ENCODE data around the gene UGT1A7.
"Not testable (repeated sequence)": the region's sequence is repeated elsewhere in the genome, so short reads cannot be mapped to it uniquely, and the experiment has no call there.

UGT1A7 gene

DNA sequence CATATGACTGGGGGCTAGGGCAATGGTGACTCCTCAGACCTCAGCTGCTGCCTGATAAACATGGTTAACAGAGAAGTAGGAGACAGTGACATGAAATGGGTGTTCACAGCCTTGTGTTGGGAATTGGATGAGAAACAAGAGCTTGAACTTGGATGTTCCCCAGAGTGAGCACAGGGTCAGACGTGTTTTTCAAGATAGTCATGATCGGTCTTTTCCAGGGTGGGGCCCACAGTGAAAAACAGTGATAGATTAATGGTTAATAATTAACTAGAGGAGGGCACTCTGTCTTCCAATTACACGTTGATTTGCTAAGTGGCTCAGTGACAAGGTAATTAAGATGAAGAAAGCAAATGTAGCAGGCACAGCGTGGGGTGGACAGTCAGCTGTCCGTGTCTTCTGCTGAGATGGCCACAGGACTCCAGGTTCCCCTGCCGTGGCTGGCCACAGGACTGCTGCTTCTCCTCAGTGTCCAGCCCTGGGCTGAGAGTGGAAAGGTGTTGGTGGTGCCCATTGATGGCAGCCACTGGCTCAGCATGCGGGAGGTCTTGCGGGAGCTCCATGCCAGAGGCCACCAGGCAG, 47.1 kb downstream of the UGT1A7 start, which contains the start of gene UGT1A3:
Gene UGT1A3, plus strand, starts transcription at position 320 of the 579 bp plus-strand sequence. Its CDS starts 85 bp downstream, at position 405.
- TF ChIP-seq, protein P1, sequence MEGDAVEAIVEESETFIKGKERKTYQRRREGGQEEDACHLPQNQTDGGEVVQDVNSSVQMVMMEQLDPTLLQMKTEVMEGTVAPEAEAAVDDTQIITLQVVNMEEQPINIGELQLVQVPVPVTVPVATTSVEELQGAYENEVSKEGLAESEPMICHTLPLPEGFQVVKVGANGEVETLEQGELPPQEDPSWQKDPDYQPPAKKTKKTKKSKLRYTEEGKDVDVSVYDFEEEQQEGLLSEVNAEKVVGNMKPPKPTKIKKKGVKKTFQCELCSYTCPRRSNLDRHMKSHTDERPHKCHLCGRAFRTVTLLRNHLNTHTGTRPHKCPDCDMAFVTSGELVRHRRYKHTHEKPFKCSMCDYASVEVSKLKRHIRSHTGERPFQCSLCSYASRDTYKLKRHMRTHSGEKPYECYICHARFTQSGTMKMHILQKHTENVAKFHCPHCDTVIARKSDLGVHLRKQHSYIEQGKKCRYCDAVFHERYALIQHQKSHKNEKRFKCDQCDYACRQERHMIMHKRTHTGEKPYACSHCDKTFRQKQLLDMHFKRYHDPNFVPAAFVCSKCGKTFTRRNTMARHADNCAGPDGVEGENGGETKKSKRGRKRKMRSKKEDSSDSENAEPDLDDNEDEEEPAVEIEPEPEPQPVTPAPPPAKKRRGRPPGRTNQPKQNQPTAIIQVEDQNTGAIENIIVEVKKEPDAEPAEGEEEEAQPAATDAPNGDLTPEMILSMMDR (conservative IDR thresholded peaks at IDR 0.05; ENCODE audit: control insufficient read depth, insufficient read depth, low read depth, low read length) = no peak
- no peak for DNase-seq (ENCODE audit: low read depth)
- H3K4me3 ChIP-seq (ENCODE audit: control insufficient read depth, low read depth, low read length) = no peak within 1 kb of the TSS

DNA sequence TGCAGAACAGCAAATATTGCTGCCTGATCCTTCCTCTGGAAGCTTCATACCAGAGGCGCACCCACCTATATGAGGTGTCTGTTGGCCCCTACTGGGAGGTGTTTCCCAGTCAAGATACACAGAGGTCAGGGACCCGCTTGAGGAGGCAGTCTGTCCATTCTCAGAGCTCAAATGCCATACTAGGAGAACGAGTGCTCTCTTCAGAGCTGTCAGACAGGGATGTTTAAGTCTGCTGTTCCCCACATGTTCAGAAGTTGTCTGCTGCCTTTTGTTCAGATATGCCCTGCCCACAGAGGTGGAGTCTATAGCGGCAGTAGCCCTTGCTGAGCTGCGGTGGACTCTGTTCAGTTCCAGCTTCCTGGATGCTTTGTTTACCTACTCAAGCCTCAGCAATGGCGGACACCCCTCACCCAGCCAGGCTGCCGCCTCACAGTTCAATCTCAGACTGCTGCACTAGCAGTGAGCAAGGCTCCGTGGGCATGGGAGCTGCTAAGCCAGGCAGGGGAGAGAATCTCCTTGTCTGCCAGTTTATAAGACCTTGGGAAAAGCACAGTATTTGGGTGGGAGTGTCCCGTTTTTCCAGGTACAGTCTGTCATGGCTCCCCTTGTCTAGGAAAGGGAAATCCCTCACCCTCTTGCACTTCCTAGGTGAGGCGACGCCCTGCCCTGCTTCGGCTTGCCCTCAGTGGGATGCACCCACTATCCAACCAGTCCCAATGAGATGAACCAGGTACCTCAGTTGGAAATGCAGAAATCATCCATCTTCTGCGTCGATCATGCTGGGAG, 55.4 kb downstream of the UGT1A7 start:
- DNase-seq (ENCODE audit: low read depth); H3K4me3 ChIP-seq (ENCODE audit: control insufficient read depth, low read depth, low read length): not testable (repeated sequence)

DNA sequence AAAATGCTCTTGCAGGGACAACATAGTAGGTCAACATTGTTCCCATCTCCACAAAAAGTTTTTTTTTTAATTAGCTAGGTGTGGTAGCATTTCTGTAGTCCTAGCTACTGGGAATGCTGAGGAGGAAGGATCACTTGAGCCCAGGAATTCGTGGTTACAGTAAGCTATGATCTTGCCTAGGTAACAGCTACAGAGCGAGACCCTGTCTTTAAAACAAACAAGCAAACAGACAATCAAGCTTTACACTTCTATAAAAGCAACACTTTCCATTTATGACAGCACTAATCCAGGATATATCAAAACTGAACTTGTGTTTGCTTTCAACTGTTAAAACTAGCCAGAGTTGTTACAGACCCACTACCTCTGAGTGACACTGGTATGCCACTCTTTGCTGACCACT, 59.2 kb downstream of the UGT1A7 start:
- no peak for DNase-seq (ENCODE audit: low read depth)
- no peak overlapping the region for H3K4me3 ChIP-seq (ENCODE audit: control insufficient read depth, low read depth, low read length)
- TF ChIP-seq, protein P1 (conservative IDR thresholded peaks at IDR 0.05; ENCODE audit: control insufficient read depth, insufficient read depth, low read depth, low read length) = no peak

DNA sequence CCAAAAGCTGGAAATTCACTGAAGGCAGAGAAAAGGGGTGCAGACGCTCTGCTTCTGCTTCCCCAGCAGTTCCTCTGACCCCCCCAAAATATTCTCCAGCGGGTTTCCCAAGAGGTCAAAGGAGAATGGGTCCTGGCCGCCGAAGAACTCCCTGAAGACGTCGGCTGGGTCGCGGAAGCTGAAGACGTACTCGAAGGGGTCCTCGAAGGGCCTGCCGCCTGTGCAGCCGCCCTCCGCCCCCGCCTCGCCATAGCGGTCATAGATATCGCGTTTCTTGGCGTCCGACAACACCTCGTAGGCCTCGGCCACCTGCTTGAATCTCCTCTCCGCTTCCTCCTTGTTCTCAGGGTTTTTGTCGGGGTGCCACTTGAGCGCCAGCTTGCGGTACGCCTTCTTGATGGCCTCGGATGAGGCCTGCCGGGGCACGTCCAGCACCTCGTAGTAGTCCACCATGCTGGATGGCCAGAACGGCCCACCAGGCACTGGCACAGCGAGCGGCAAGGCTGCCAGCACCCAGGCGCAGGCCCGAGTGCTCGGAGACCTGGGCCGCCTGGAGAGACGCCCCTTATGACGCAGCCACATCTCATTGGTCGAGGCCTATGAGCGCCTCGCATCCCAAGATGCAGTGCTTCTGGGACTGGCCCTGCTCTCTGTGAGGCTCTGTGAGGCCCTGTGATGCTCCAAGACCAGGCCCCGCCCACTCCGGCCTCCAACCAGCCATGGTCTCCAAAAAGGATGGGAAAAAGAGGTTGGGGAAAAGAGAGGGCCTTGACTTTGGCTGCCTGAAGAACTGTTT, 62.0 kb downstream of the UGT1A7 start:
- no peak for DNase-seq (ENCODE audit: low read depth)
- no peak overlapping the region for H3K4me3 ChIP-seq (ENCODE audit: control insufficient read depth, low read depth, low read length)
- TF ChIP-seq, protein P1 (conservative IDR thresholded peaks at IDR 0.05; ENCODE audit: control insufficient read depth, insufficient read depth, low read depth, low read length) = no peak

DNA sequence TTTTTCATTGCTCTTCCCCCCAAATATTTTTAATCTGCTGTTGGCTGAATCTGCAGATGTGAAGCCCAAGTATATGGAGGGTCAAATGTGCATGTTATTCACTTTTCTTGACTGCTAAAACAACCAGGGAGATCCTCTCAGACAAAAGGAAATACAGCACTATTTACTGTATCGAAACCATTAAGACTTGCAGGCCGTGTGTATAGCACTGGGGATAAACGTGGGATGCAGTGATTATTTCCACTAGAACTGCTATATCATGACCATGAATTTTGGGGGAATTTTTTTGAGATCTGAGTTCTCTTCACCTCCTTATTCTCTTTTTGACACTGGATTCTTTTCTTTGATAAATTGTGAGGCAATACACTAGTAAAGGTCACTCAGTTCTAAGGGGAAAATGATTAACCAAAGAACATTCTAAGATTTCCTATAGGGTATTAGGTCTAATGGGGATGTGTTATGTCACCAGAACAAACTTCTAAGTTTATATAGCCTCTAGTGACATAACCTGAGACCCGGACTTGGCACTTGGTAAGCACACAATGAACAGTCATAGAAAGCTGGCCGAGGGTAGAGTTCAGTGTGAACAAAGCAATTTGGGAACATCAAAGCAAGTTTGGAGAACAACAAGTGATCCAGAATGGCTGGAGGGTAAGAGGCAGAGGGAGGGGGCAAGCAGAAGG, 63.5 kb downstream of the UGT1A7 start:
- DNase-seq (ENCODE audit: low read depth) = no peak
- no peak overlapping the region for H3K4me3 ChIP-seq (ENCODE audit: control insufficient read depth, low read depth, low read length)
- TF ChIP-seq, protein P1 (conservative IDR thresholded peaks at IDR 0.05; ENCODE audit: control insufficient read depth, insufficient read depth, low read depth, low read length) = no peak

DNA sequence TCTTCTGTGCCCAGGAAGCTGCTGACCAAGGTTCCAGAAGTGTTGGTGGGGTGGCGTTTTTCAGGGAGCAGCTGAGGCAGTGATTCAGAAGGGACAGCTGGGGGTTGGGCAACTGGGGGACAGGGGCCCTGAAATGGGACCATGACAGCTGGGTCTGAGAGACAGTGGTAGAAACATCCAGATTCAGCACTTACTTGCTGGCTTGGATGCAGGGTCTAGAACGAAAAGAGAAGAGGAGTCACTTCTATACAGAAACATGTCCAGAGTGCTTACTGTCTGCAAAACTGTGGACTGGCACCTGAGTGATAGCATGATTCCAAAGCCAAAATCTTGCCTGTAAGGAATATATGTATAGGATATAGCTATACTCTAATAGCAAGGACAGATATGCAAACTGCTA, 64.1 kb downstream of the UGT1A7 start:
- H3K4me3 ChIP-seq (ENCODE audit: control insufficient read depth, low read depth, low read length); DNase-seq (ENCODE audit: low read depth): not testable (repeated sequence)

DNA sequence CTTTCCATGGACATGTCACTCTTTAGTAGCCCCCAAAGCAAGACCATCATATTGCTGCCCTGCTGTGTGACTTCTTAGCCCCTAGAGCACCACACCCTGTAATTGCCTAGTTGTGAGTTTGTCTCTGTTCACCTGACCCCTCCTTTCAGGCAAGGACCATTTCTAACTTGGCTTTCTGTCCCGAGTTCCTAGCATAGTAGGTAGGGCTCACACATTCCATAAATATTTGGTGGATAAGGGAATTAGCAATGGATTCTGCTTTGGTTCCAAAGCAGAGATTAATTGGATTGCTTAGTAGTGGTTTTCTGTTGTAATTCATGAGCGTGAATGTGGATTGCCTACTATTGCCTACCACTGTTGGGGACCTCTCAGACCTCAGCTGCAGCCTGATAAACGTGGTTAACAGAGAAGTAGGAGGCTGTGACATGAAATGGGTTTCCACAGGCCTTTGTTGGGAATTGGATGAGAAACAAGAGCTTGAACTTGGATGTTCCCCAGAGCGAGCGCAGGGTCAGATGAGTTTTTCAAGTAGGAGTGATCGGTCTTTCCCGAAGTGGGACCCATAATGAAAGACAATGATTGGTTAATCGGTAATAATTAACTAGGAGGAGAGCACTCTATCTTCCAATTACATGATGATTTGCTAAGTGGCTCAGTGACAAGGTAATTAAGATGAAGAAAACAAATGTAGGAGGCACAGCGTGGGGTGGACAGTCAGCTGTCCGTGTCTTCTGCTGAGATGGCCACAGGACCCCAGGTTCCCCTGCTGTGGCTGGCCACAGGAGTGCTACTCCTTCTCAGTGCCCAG, 65.0 kb downstream of the UGT1A7 start:
- TF ChIP-seq, protein P1 (conservative IDR thresholded peaks at IDR 0.05; ENCODE audit: control insufficient read depth, insufficient read depth, low read depth, low read length) = no peak
- no peak for DNase-seq (ENCODE audit: low read depth)
- no peak overlapping the region for H3K4me3 ChIP-seq (ENCODE audit: control insufficient read depth, low read depth, low read length)
